Measurements from ENCODE around the gene CRHR2. TPM values are rescaled to one million over a fixed set of nuclear protein-coding genes. Genes with fewer than 3 reads are reported as not detected.

Gene CRHR2
- total and polyA plus RNA-seq, 2 of the 13 experiments (the other 11 are each of a cell fraction or from before 2014, with no cell fraction given) = not detected

DNA sequence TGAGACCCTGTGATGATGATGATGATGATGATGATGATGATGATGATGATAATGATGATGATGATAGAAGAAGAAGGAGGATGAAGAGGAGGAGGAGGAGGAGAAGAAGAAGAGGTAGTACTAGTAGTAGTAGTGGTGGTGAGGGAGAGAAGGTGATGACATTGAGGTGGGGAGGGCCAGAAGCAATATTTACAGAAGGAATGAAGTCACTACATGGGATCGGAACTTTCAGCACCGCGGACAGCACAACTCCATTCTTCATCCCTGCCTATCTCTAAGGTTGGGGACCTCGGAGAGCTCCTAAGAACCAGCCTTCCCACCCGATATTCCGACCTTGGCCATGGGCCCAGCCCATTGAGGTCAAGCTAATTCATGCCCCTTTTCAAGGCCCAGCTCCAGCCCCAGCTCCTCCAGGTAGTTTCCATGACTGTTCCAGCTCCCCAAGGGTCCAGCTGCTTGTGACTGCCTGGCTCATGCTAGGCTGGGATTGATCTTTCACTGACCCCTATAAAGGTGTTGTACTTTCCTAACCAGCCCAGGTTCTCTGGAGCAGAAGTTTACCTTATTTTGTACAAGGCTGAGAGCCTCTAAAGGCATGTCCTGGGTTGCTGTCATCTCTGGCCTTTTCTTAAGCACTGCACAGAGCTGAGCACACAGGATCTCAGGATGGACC is 10.3 kb downstream of the CRHR2 start (continued):
- TF ChIP-seq ZNF354B (CRISPR knock-in tag; IDR thresholded peaks at IDR 0.05) (no peak), ZNF614 (CRISPR knock-in tag; IDR thresholded peaks at IDR 0.05; ENCODE audit: borderline replicate concordance) (no peak), RFX5 (IDR thresholded peaks at IDR 0.05; ENCODE audit: low read depth, low read length) (no peak), PHF5A (CRISPR knock-in tag; IDR thresholded peaks at IDR 0.05; ENCODE audit: low read depth, unreplicated experiment) (no peak), BORCS8-MEF2B (CRISPR knock-in tag; IDR thresholded peaks at IDR 0.05) (peak; percentile 82), RBM22 (optimal IDR thresholded peaks at IDR 0.05; ENCODE audit: low read length) (no peak), ZNF558 (CRISPR knock-in tag; IDR thresholded peaks at IDR 0.05; ENCODE audit: borderline replicate concordance) (peak; percentile 94; the same call in 1 of the 2 replicates), MIXL1 (CRISPR knock-in tag; IDR thresholded peaks at IDR 0.05) (peak; percentile 74; the same call in 1 of the 2 replicates), NFE2L1 (CRISPR knock-in tag; IDR thresholded peaks at IDR 0.05; ENCODE audit: borderline replicate concordance) (no peak), IRX3 (CRISPR knock-in tag; IDR thresholded peaks at IDR 0.05; ENCODE audit: borderline replicate concordance, low read depth) (no peak), KLF11 (CRISPR knock-in tag; IDR thresholded peaks at IDR 0.05) (peak; percentile 96), FOXA1 (IDR thresholded peaks at IDR 0.05) (no peak), FOXA1 (CRISPR knock-in tag; IDR thresholded peaks at IDR 0.05) (0 out of 2 replicates have a peak, but pooled peaks have one; percentile 23), ZNF207 (IDR thresholded peaks at IDR 0.05; ENCODE audit: borderline replicate concordance) (no peak), JUNB (CRISPR knock-in tag; IDR thresholded peaks at IDR 0.05; ENCODE audit: borderline replicate concordance) (peak; percentile 71), MTF2 (CRISPR knock-in tag; IDR thresholded peaks at IDR 0.05; ENCODE audit: borderline replicate concordance) (no peak), TCF7L2 (IDR thresholded peaks at IDR 0.05; ENCODE audit: low read depth, low read length) (no peak)
- TF ChIP-seq, protein P1, sequence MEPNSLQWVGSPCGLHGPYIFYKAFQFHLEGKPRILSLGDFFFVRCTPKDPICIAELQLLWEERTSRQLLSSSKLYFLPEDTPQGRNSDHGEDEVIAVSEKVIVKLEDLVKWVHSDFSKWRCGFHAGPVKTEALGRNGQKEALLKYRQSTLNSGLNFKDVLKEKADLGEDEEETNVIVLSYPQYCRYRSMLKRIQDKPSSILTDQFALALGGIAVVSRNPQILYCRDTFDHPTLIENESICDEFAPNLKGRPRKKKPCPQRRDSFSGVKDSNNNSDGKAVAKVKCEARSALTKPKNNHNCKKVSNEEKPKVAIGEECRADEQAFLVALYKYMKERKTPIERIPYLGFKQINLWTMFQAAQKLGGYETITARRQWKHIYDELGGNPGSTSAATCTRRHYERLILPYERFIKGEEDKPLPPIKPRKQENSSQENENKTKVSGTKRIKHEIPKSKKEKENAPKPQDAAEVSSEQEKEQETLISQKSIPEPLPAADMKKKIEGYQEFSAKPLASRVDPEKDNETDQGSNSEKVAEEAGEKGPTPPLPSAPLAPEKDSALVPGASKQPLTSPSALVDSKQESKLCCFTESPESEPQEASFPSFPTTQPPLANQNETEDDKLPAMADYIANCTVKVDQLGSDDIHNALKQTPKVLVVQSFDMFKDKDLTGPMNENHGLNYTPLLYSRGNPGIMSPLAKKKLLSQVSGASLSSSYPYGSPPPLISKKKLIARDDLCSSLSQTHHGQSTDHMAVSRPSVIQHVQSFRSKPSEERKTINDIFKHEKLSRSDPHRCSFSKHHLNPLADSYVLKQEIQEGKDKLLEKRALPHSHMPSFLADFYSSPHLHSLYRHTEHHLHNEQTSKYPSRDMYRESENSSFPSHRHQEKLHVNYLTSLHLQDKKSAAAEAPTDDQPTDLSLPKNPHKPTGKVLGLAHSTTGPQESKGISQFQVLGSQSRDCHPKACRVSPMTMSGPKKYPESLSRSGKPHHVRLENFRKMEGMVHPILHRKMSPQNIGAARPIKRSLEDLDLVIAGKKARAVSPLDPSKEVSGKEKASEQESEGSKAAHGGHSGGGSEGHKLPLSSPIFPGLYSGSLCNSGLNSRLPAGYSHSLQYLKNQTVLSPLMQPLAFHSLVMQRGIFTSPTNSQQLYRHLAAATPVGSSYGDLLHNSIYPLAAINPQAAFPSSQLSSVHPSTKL (CRISPR knock-in tag; IDR thresholded peaks at IDR 0.05) = peak; percentile 76
- TF ChIP-seq, protein P2, sequence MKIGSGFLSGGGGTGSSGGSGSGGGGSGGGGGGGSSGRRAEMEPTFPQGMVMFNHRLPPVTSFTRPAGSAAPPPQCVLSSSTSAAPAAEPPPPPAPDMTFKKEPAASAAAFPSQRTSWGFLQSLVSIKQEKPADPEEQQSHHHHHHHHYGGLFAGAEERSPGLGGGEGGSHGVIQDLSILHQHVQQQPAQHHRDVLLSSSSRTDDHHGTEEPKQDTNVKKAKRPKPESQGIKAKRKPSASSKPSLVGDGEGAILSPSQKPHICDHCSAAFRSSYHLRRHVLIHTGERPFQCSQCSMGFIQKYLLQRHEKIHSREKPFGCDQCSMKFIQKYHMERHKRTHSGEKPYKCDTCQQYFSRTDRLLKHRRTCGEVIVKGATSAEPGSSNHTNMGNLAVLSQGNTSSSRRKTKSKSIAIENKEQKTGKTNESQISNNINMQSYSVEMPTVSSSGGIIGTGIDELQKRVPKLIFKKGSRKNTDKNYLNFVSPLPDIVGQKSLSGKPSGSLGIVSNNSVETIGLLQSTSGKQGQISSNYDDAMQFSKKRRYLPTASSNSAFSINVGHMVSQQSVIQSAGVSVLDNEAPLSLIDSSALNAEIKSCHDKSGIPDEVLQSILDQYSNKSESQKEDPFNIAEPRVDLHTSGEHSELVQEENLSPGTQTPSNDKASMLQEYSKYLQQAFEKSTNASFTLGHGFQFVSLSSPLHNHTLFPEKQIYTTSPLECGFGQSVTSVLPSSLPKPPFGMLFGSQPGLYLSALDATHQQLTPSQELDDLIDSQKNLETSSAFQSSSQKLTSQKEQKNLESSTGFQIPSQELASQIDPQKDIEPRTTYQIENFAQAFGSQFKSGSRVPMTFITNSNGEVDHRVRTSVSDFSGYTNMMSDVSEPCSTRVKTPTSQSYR (CRISPR knock-in tag; IDR thresholded peaks at IDR 0.05; ENCODE audit: borderline replicate concordance) = peak; percentile 63; the same call in 1 of the 2 replicates
- TF ChIP-seq, protein P3, sequence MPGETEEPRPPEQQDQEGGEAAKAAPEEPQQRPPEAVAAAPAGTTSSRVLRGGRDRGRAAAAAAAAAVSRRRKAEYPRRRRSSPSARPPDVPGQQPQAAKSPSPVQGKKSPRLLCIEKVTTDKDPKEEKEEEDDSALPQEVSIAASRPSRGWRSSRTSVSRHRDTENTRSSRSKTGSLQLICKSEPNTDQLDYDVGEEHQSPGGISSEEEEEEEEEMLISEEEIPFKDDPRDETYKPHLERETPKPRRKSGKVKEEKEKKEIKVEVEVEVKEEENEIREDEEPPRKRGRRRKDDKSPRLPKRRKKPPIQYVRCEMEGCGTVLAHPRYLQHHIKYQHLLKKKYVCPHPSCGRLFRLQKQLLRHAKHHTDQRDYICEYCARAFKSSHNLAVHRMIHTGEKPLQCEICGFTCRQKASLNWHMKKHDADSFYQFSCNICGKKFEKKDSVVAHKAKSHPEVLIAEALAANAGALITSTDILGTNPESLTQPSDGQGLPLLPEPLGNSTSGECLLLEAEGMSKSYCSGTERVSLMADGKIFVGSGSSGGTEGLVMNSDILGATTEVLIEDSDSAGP (CRISPR knock-in tag; IDR thresholded peaks at IDR 0.05; ENCODE audit: borderline replicate concordance) = no peak; the same call in 1 of the 2 replicates
